Lower leg skin (tissue), 4 donors: ENCODE results near the gene HIRIP3. TPM values are rescaled to one million over a fixed set of nuclear protein-coding genes. Genes with fewer than 3 reads are reported as not detected.

ENCODE experiments used
- DNase-seq, 2 donors: peaks; one replicate each; pipeline ENCODE4 v3.0.0-alpha.2; 2019; ENCODE audit warnings: low spot score in 2 of 2
- H3K4me3 ChIP-seq: fragments of 200-600 bp; sonication (generic); 2 replicates; pipeline ENCODE4 v1.5.1; 2017; ENCODE audit warnings: mild to moderate bottlenecking, low read depth; ENCODE audit not compliant: poor library complexity, severe bottlenecking
- POLR2A ChIP-seq, 2 donors: fragments of 450-650 bp; IDR thresholded peaks; one replicate each; pipeline ENCODE4 v1.6.1; 2016 to 2017; ENCODE audit warnings: antibody characterized with exemption in 2 of 2, mild to moderate bottlenecking in 1 of 2, moderate library complexity in 1 of 2
- WGBS, 2 donors: methylation state at CpG; one replicate each; pipeline ENCODE4 v1.1.5; 2018; 5-methylcytosine and 5-hydroxymethylcytosine counted together
- intact Hi-C: fragments of 100-400 bp; cut with DNase I; formaldehyde crosslinking; loops from one replicate; pipeline ENCODE4 v1.15.0; 2023; ENCODE audit warnings: low total_unique reads
- total RNA-seq, 4 donors: library from RNA; depleted of rRNA; stranded (reverse); fragments of >200 nt; gene quantifications; one replicate each; pipeline ENCODE4 v1.1.0, GENCODE V29; 2016
- TF ChIP-seq, protein P1 (sequence below), 3 donors: fragments of 450-650 bp; IDR thresholded peaks; one replicate each; pipeline ENCODE4 v1.5.1; 2016; ENCODE audit warnings: antibody characterized with exemption in 3 of 3, mild to moderate bottlenecking in 3 of 3, moderate library complexity in 2 of 3

HIRIP3 gene
- total RNA-seq, 4 donors from 2014 or later: 13.7 to 28.9 (median 21.5) TPM

DNA sequence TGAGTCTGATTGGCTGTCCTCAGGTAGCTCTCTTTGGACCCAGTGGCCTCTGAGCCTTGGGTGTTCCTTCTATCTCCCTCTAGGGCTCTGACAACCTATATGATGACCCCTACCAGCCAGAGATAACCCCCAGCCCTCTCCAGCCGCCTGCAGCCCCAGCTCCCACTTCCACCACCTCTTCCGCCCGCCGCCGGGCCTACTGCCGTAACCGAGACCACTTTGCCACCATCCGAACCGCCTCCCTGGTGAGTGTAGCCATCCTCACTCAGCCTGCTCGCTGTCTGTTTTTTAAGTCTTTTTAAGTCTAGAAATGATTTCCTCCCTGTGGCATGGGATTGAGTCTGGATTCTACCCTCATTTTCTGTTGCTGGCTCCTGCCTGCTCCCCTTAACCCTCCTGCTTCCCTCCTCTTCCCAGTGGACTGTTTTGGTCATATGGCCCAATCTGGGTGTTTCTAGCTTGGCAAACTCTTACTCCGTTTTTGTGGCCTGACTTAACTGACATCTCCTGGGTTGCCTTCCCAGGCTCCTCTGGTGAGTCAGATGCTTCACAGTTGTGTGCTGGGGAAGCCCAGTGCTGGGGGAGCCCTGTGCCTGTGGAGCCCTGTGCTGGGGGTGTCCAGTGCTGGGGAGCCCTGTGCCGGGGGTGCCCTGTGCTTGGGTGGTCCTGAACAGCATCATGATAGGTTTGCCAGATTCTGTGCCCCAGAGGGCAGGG lies 11.8 kb downstream of the HIRIP3 start:
- TF ChIP-seq, protein P1, sequence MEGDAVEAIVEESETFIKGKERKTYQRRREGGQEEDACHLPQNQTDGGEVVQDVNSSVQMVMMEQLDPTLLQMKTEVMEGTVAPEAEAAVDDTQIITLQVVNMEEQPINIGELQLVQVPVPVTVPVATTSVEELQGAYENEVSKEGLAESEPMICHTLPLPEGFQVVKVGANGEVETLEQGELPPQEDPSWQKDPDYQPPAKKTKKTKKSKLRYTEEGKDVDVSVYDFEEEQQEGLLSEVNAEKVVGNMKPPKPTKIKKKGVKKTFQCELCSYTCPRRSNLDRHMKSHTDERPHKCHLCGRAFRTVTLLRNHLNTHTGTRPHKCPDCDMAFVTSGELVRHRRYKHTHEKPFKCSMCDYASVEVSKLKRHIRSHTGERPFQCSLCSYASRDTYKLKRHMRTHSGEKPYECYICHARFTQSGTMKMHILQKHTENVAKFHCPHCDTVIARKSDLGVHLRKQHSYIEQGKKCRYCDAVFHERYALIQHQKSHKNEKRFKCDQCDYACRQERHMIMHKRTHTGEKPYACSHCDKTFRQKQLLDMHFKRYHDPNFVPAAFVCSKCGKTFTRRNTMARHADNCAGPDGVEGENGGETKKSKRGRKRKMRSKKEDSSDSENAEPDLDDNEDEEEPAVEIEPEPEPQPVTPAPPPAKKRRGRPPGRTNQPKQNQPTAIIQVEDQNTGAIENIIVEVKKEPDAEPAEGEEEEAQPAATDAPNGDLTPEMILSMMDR (IDR thresholded peaks at IDR 0.05): no peak
- TF ChIP-seq POLR2A (IDR thresholded peaks at IDR 0.05): no peak
- 78 to 79% methylated on average over 12 of the region's 12 CpGs for WGBS, 2 donors
- H3K4me3 ChIP-seq: no peak overlapping the region
- intact Hi-C loops: no loop called here
- DNase-seq: no peak

GRCh38 chr16:29982560-29983419 lies 12.6 kb downstream of the HIRIP3 start:
- no peak for DNase-seq
- no peak overlapping the region for H3K4me3 ChIP-seq
- no peak for TF ChIP-seq POLR2A (IDR thresholded peaks at IDR 0.05)
- TF ChIP-seq, protein P1 (IDR thresholded peaks at IDR 0.05): no peak
- intact Hi-C loops: no loop called here
- WGBS, 2 donors: 82 to 85% methylated on average over 24 of the region's 24 CpGs

DNA sequence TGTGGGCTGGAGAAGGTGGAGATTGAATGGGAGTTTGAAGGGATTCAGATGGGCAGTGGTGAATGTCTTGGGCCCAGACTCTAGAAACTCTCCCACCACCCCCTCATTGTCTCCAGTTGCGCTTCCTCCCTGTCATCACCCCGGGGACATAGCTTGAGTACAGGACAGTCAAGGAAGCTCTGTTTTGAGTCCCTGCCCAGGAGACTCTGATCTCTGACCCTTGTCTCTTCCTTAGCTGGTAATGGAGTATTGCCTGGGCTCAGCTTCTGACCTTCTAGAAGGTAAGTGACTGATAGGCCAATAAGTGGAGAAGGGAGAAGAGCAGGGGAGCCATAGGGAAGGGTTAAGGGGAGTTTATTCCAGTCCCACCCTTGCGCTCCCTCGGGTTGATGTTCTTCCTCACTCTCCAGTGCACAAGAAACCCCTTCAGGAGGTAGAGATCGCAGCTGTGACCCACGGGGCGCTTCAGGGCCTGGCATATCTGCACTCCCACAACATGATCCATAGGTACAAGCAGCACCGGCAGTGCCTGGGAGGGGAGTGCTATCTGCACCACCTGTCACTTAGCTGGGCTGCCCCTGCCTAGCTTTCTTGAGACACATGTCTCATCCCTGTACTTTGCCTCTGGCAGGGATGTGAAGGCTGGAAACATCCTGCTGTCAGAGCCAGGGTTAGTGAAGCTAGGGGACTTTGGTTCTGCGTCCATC lies 16.7 kb downstream of the HIRIP3 start:
- intact Hi-C loops: no loop called here
- 85 to 90% methylated on average over 9 of the region's 9 CpGs for WGBS, 2 donors
- no peak overlapping the region for H3K4me3 ChIP-seq
- no peak for TF ChIP-seq POLR2A (IDR thresholded peaks at IDR 0.05)
- TF ChIP-seq, protein P1 (IDR thresholded peaks at IDR 0.05): no peak
- DNase-seq: no peak

GRCh38 chr16:29978081-29978480 lies 17.3 kb downstream of the HIRIP3 start:
- H3K4me3 ChIP-seq: no peak overlapping the region
- WGBS, 2 donors: 94 to 96% methylated on average over 9 of the region's 9 CpGs
- intact Hi-C loops: no loop called here
- TF ChIP-seq, protein P1 (IDR thresholded peaks at IDR 0.05): no peak
- no peak for TF ChIP-seq POLR2A (IDR thresholded peaks at IDR 0.05)
- no peak for DNase-seq

GRCh38 chr16:29977063-29977825 lies 18.2 kb downstream of the HIRIP3 start:
- intact Hi-C loops: no loop called here
- no peak overlapping the region for H3K4me3 ChIP-seq
- no peak for DNase-seq
- 76 to 85% methylated on average over 7 to 9 of the region's 9 CpGs for WGBS, 2 donors
- no peak for TF ChIP-seq POLR2A (IDR thresholded peaks at IDR 0.05)
- TF ChIP-seq, protein P1 (IDR thresholded peaks at IDR 0.05): no peak
